GM18511 (cell line): ENCODE measurements around the gene WASHC1.
"Not testable (repeated sequence)": the region's sequence is repeated elsewhere in the genome, so short reads cannot be mapped to it uniquely, and the experiment has no call there.

Experiments used
- ATAC-seq: cut with Tn5 transposase; IDR thresholded peaks from one replicate; pipeline ENCODE4 v1.9.1; 2021; ENCODE audit warnings: mild to moderate bottlenecking, moderate library complexity; ENCODE audit not compliant: unreplicated experiment

WASHC1 gene

GRCh38 chr9:14129-14809 is 15.0 kb downstream of the WASHC1 start:
- not testable (repeated sequence) for ATAC-seq

GRCh38 chr9:11206-11605 is 18.1 kb downstream of the WASHC1 start:
- not testable (repeated sequence) for ATAC-seq

GRCh38 chr9:10653-11053 is 18.6 kb downstream of the WASHC1 start:
- not testable (repeated sequence) for ATAC-seq

- not testable (repeated sequence) for ATAC-seq
Measured at GRCh38 chr9:10207-10606, 19.0 kb downstream of the WASHC1 start.
